IMR-90 (cell line): ENCODE data around the gene FLYWCH1. TPM values are rescaled to one million over a fixed set of nuclear protein-coding genes. Genes with fewer than 3 reads are reported as not detected.

ENCODE experiments used
- ATAC-seq: fragments of 200-7000 bp; cut with Tn5 transposase; 2 replicates; pipeline ENCODE4 v1.9.1; 2020; ENCODE audit warnings: low read depth, mild to moderate bottlenecking, moderate library complexity
- BruUV-seq: library from RNA; stranded (reverse); fragments of 400-500 nt; replicated peaks from 2 replicates; lab custom pipeline; 2021; lab: Mats Ljungman, UMichigan
- CTCF ChIA-PET: fragments of 300-600 bp; formaldehyde crosslinking; extraction: SDS; loops from one replicate; lab custom pipeline; 2021; ENCODE audit warnings: antibody characterized with exemption; lab: Yijun Ruan, JAX
- POLR2A ChIA-PET: fragments of 300-600 bp; sonication (Branson Sonifier 250); formaldehyde crosslinking; loops from one replicate; lab custom pipeline; 2022; ENCODE audit warnings: antibody characterized with exemption; ENCODE audit not compliant: unreplicated experiment; lab: Charles Lee
- DNase-seq: peaks from one replicate; pipeline ENCODE4 v3.0.0; 2013
- H2AFZ ChIP-seq: replicated peaks from 2 replicates; pipeline ENCODE3; 2013; ENCODE audit warnings: low read length, mild to moderate bottlenecking; ENCODE audit not compliant: poor library complexity
- H2AK5ac ChIP-seq: 2 replicates; pipeline ENCODE4 v1.6.1; 2013; ENCODE audit warnings: low read depth, low read length, inconsistent platforms
- H2AK9ac ChIP-seq: replicated peaks from 2 replicates; pipeline ENCODE3; 2013; ENCODE audit warnings: mild to moderate bottlenecking, low read depth, low read length, moderate library complexity; ENCODE audit not compliant: poor library complexity
- H2BK120ac ChIP-seq: 2 replicates; pipeline ENCODE4 v1.6.1; 2013; ENCODE audit warnings: low read depth, low read length, inconsistent platforms
- H2BK15ac ChIP-seq: 3 replicates; pipeline ENCODE4 v1.6.1; 2013; ENCODE audit warnings: low read depth, low read length, inconsistent platforms
- H2BK20ac ChIP-seq: 2 replicates; pipeline ENCODE4 v1.6.1; 2013; ENCODE audit warnings: low read depth, mild to moderate bottlenecking, inconsistent platforms, low read length, moderate library complexity
- H2BK5ac ChIP-seq: 2 replicates; pipeline ENCODE4 v1.6.1; 2013; ENCODE audit warnings: mild to moderate bottlenecking, low read depth, low read length, inconsistent platforms; ENCODE audit not compliant: poor library complexity, severe bottlenecking
- H3K14ac ChIP-seq: replicated peaks from 2 replicates; pipeline ENCODE4 v1.6.1; 2013; ENCODE audit warnings: low read depth, low read length, inconsistent platforms
- H3K18ac ChIP-seq: 2 replicates; pipeline ENCODE4 v1.6.1; 2013; ENCODE audit warnings: low read depth, low read length, control low read depth
- H3K23ac ChIP-seq: 2 replicates; pipeline ENCODE4 v1.6.1; 2013; ENCODE audit warnings: low read depth, low read length, inconsistent platforms
- H3K27ac ChIP-seq: 2 replicates; pipeline ENCODE4 v1.5.1; 2013; ENCODE audit warnings: mild to moderate bottlenecking, control low read depth, low read length; ENCODE audit not compliant: insufficient read depth
- H3K27me3 ChIP-seq: 2 replicates; pipeline ENCODE4 v1.6.1; 2013; ENCODE audit warnings: low read length; ENCODE audit not compliant: control insufficient read depth, insufficient read depth
- H3K36me3 ChIP-seq: 2 replicates; pipeline ENCODE4 v1.6.1; 2013; ENCODE audit warnings: low read length, mixed read lengths; ENCODE audit not compliant: control insufficient read depth, insufficient read depth
- H3K4ac ChIP-seq: 2 replicates; pipeline ENCODE4 v1.6.1; 2013; ENCODE audit warnings: low read depth, low read length, inconsistent platforms
- H3K4me1 ChIP-seq: 2 replicates; pipeline ENCODE4 v1.6.1; 2013; ENCODE audit warnings: low read length, mixed read lengths; ENCODE audit not compliant: control insufficient read depth, insufficient read depth
- H3K4me2 ChIP-seq: 2 replicates; pipeline ENCODE4 v1.6.1; 2013; ENCODE audit warnings: low read depth, mild to moderate bottlenecking, control low read depth, low read length, moderate library complexity
- H3K4me3 ChIP-seq: 2 replicates; pipeline ENCODE4 v1.5.1; 2013; ENCODE audit warnings: low read depth, mild to moderate bottlenecking, control low read depth, low read length, moderate library complexity; ENCODE audit not compliant: insufficient read depth
- H3K56ac ChIP-seq: 2 replicates; pipeline ENCODE4 v1.6.1; 2013; ENCODE audit warnings: low read length, inconsistent platforms; ENCODE audit not compliant: insufficient read depth; ENCODE audit errors: extremely low read depth
- H3K79me1 ChIP-seq, 2 experiments: 2 replicates each; pipeline ENCODE4 v1.6.1; 2013; ENCODE audit warnings: low read length in 2 of 2, inconsistent platforms in 1 of 2, low read depth in 1 of 2
- H3K9ac ChIP-seq: 2 replicates; pipeline ENCODE4 v1.6.1; 2013; ENCODE audit warnings: low read depth, low read length, control low read depth
- H3K9me1 ChIP-seq: 2 replicates; pipeline ENCODE4 v1.6.1; 2013; ENCODE audit warnings: low read length, inconsistent platforms; ENCODE audit not compliant: insufficient read depth
- H3K9me3 ChIP-seq: 2 replicates; pipeline ENCODE4 v1.6.1; 2013; ENCODE audit warnings: low read length; ENCODE audit not compliant: control insufficient read depth, insufficient read depth
- H4K20me1 ChIP-seq: 2 replicates; pipeline ENCODE4 v1.6.1; 2013; ENCODE audit warnings: low read length, inconsistent platforms; ENCODE audit not compliant: insufficient read depth
- H4K5ac ChIP-seq: 2 replicates; pipeline ENCODE4 v1.6.1; 2013; ENCODE audit warnings: mild to moderate bottlenecking, low read depth, low read length, control low read depth
- H4K8ac ChIP-seq, 2 experiments: 2 replicates each; pipeline ENCODE4 v1.6.1; 2013; ENCODE audit warnings: low read depth in 2 of 2, low read length in 2 of 2, control low read depth in 1 of 2, inconsistent platforms in 1 of 2
- H4K91ac ChIP-seq: 2 replicates; pipeline ENCODE4 v1.6.1; 2013; ENCODE audit warnings: low read depth, low read length, inconsistent platforms; ENCODE audit not compliant: insufficient read depth
- BHLHE40 ChIP-seq: fragments of 150-350 bp; IDR thresholded peaks from 2 replicates; pipeline ENCODE4 v1.6.1; 2016; ENCODE audit warnings: mild to moderate bottlenecking, low read depth, low read length
- CEBPB ChIP-seq: IDR thresholded peaks from 2 replicates; pipeline ENCODE4 v1.6.1; 2012; ENCODE audit warnings: low read depth, low read length, improper control_type of control experiment
- CHD1 ChIP-seq: IDR thresholded peaks from 2 replicates; pipeline ENCODE4 v1.6.1; 2012; ENCODE audit warnings: low read depth, low read length, improper control_type of control experiment
- FOS ChIP-seq: fragments of 150-350 bp; IDR thresholded peaks from 2 replicates; pipeline ENCODE4 v1.6.1; 2016; ENCODE audit warnings: low read depth, low read length
- MAFK ChIP-seq: IDR thresholded peaks from 2 replicates; pipeline ENCODE4 v1.6.1; 2012; ENCODE audit warnings: low read depth, low read length, improper control_type of control experiment
- MAZ ChIP-seq: IDR thresholded peaks from 2 replicates; pipeline ENCODE4 v1.6.1; 2012; ENCODE audit warnings: low read depth, mild to moderate bottlenecking, low read length, improper control_type of control experiment, moderate library complexity, borderline replicate concordance
- MXI1 ChIP-seq: IDR thresholded peaks from 2 replicates; pipeline ENCODE4 v1.6.1; 2012; ENCODE audit warnings: low read depth, mild to moderate bottlenecking, low read length, moderate library complexity, borderline replicate concordance
- NFE2L2 ChIP-seq: fragments of 150-350 bp; IDR thresholded peaks from 2 replicates; pipeline ENCODE4 v1.6.1; 2016; ENCODE audit warnings: low read depth, mild to moderate bottlenecking, low read length
- POLR2A ChIP-seq: IDR thresholded peaks from 2 replicates; pipeline ENCODE4 v1.6.1; 2012; ENCODE audit warnings: mild to moderate bottlenecking, low read depth, low read length
- RCOR1 ChIP-seq: IDR thresholded peaks from 2 replicates; pipeline ENCODE4 v1.6.1; 2012; ENCODE audit warnings: mild to moderate bottlenecking, low read length, improper control_type of control experiment; ENCODE audit not compliant: insufficient replicate concordance
- RFX5 ChIP-seq: IDR thresholded peaks from 2 replicates; pipeline ENCODE4 v1.8.0; 2012; ENCODE audit warnings: low read depth, mild to moderate bottlenecking, low read length, moderate library complexity
- SMC3 ChIP-seq: fragments of 150-350 bp; IDR thresholded peaks from 2 replicates; pipeline ENCODE4 v1.6.1; 2016; ENCODE audit warnings: low read depth, mild to moderate bottlenecking, antibody characterized with exemption, low read length, moderate library complexity
- WGBS, 2 experiments: methylation state at CpG; one replicate each; pipeline versions ENCODE4 v1.1.5 to v1.1.7; 2013; ENCODE audit warnings: missing lambda C conversion rate in 2 of 2; ENCODE audit not compliant: insufficient read length in 1 of 2; ENCODE audit errors: extremely low coverage in 2 of 2; 5-methylcytosine and 5-hydroxymethylcytosine counted together
- dilution Hi-C: fragments of 300-500 bp; cut with HindIII; formaldehyde crosslinking; loops from one replicate; pipeline ENCODE4 v1.14.3; 2018; ENCODE audit warnings: low sequenced_read_pairs; ENCODE audit not compliant: unreplicated experiment
- in situ Hi-C: fragments of 300-500 bp; cut with MboI; formaldehyde crosslinking; loops from 3 replicates; pipeline ENCODE4 v1.14.3; 2019; ENCODE audit warnings: low sequenced_read_pairs, inconsistent platforms, mixed read lengths
- intact Hi-C: fragments of 100-400 bp; cut with micrococcal nuclease; formaldehyde crosslinking; loops from 2 replicates; pipeline ENCODE4 v1.10.0; 2022
- polyA plus RNA-seq, 3 experiments: library from polyadenylated mRNA; depleted of rRNA; stranded (reverse); fragments of >200 nt; gene quantifications; 2 replicates each; pipeline ENCODE4 v1.2.3, GENCODE V29; 2012; ENCODE audit warnings: low replicate concordance in 1 of 3
- total RNA-seq: library from RNA; depleted of rRNA; stranded (reverse); fragments of >200 nt; gene quantifications from 2 replicates; pipeline ENCODE4 v1.2.3, GENCODE V29; 2012
- TF ChIP-seq, protein P1 (sequence below): fragments of 150-350 bp; IDR thresholded peaks from 2 replicates; pipeline ENCODE4 v1.6.1; 2017; ENCODE audit warnings: mild to moderate bottlenecking, antibody characterized with exemption, low read length, low read depth
- TF ChIP-seq, protein P2 (sequence below): fragments of 150-350 bp; IDR thresholded peaks from 2 replicates; pipeline ENCODE4 v1.6.1; 2016; ENCODE audit warnings: low read depth, mild to moderate bottlenecking, low read length, moderate library complexity, borderline replicate concordance
- TF ChIP-seq, protein P3 (sequence below): conservative IDR thresholded peaks from 2 replicates; pipeline ENCODE4 v1.5.1; 2012; ENCODE audit warnings: mild to moderate bottlenecking, low read depth, low read length, improper control_type of control experiment

Gene FLYWCH1
- total and polyA plus RNA-seq, 2 of the 4 experiments (the other 2 are of a cell fraction) = 14.3 to 25.2 TPM

DNA sequence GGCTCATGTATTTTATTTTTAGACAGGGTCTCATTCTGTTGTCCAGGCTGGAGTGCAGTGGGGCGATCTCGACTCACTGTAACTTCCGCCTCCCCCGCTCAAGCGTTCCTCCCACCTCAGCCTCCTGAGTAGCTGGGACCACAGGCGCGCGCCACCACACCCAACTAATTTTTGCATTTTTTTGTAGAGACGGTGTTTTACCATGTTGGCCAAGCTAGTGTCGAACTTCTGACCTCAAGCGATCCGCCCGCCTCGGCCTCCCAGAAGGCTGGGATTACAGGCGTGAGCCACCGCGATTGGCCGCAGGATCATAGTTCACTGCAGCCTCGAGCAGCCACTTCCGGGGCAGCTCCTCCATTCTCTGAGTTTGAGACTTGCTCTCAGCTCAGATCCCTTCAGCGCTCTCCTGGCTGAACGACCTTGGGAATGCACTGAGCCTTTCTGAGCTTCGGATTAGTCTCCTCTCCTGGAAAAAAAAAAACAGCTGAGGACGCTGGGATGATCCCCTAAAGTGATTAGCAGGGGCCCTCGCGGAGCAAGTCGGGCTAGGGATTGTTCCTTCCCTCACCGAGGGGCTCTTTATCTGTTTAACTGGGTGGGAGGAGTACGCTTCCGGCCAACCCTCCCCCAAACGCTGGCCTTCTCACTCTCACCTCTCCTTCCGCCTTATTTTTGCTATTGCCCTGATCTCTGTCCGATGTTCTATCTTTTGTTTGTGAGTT, 69.6 kb downstream of the FLYWCH1 start:
- Histone ChIP-seq H3K56ac (no peak overlapping the region), H3K23ac (peak overlapping the region; percentile 15; the same call in 1 of the 2 replicates), H4K91ac (no peak overlapping the region), H4K20me1 (no peaks in the 10 kb centered on the region), H2BK120ac (no peak overlapping the region), H3K4me2 (peak overlapping the region; percentile 93), H3K4me3 (no peak overlapping the region), H3K18ac (no peak overlapping the region), H2AFZ (no peak overlapping the region), H2AK5ac (peak overlapping the region; percentile 74), H3K4ac (peak overlapping the region; percentile 99), H2BK5ac (no peak overlapping the region), H3K4me1 (peaks cover 6% of the 10 kb centered on the region), H2AK9ac (peak overlapping the region; percentile 99), H4K5ac (peak overlapping the region; percentile 99), H4K8ac (peak overlapping the region; percentile 89 to 99), H2BK20ac (no peak overlapping the region), H3K79me1 (peaks cover 14 to 22% of the 10 kb centered on the region in 2 experiments), H3K9me3 (no peaks in the 10 kb centered on the region), H3K14ac (peak overlapping the region; percentile 99; the same call in 1 of the 2 replicates), H3K9ac (no peak overlapping the region), H2BK15ac (no peak overlapping the region), H3K27me3 (no peaks in the 10 kb centered on the region), H3K27ac (no peak overlapping the region; the same call in 1 of the 2 replicates), H3K36me3 (no peaks in the 10 kb centered on the region), H3K9me1 (0 out of 2 replicates have a peak, but pooled peaks cover 4% of the 10 kb centered on the region)
- ATAC-seq = no peak
- 47% methylated on average over 15 of the region's 33 CpGs; no CpG with 5 or more reads in 1 of the 2 experiments for WGBS, 2 experiments
- ChIA-PET POLR2A (interaction anchor here (0.6 kb wide), 1 partner anchor 88 kb away, joined by 5 read pairs; no protein-coding TSS in a partner anchor), CTCF (no interaction called here)
- no peak for DNase-seq
- in situ Hi-C loops = no loop called here
- intact Hi-C loops = no loop called here
- dilution Hi-C loops = no loop called here
- no TSS peak for BruUV-seq
- TF ChIP-seq SMC3 (no peak), MXI1 (no peak), POLR2A (no peak), RCOR1 (no peak), MAZ (no peak), NFE2L2 (no peak), MAFK (no peak), RFX5 (no peak), BHLHE40 (no peak), CEBPB (no peak), CHD1 (no peak), FOS (no peak)
- TF ChIP-seq, protein P1, sequence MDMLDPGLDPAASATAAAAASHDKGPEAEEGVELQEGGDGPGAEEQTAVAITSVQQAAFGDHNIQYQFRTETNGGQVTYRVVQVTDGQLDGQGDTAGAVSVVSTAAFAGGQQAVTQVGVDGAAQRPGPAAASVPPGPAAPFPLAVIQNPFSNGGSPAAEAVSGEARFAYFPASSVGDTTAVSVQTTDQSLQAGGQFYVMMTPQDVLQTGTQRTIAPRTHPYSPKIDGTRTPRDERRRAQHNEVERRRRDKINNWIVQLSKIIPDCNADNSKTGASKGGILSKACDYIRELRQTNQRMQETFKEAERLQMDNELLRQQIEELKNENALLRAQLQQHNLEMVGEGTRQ = no peak
- TF ChIP-seq, protein P2, sequence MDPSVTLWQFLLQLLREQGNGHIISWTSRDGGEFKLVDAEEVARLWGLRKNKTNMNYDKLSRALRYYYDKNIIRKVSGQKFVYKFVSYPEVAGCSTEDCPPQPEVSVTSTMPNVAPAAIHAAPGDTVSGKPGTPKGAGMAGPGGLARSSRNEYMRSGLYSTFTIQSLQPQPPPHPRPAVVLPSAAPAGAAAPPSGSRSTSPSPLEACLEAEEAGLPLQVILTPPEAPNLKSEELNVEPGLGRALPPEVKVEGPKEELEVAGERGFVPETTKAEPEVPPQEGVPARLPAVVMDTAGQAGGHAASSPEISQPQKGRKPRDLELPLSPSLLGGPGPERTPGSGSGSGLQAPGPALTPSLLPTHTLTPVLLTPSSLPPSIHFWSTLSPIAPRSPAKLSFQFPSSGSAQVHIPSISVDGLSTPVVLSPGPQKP = no peak
- TF ChIP-seq, protein P3, sequence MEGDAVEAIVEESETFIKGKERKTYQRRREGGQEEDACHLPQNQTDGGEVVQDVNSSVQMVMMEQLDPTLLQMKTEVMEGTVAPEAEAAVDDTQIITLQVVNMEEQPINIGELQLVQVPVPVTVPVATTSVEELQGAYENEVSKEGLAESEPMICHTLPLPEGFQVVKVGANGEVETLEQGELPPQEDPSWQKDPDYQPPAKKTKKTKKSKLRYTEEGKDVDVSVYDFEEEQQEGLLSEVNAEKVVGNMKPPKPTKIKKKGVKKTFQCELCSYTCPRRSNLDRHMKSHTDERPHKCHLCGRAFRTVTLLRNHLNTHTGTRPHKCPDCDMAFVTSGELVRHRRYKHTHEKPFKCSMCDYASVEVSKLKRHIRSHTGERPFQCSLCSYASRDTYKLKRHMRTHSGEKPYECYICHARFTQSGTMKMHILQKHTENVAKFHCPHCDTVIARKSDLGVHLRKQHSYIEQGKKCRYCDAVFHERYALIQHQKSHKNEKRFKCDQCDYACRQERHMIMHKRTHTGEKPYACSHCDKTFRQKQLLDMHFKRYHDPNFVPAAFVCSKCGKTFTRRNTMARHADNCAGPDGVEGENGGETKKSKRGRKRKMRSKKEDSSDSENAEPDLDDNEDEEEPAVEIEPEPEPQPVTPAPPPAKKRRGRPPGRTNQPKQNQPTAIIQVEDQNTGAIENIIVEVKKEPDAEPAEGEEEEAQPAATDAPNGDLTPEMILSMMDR = no peak
